Colonic mucosa (tissue), 4 donors: Measurements from ENCODE around the gene ADAMTS16. TPM values are rescaled to one million over a fixed set of nuclear protein-coding genes. Genes with fewer than 3 reads are reported as not detected.

Experiments used
- DNase-seq: peaks from one replicate; pipeline ENCODE4 v3.0.0-alpha.2; 2020
- H3K27ac ChIP-seq: fragments of 200-600 bp; one replicate; pipeline ENCODE4 v1.8.0; 2021
- H3K27me3 ChIP-seq: fragments of 200-600 bp; one replicate; pipeline ENCODE4 v1.8.0; 2021
- H3K36me3 ChIP-seq: fragments of 200-600 bp; one replicate; pipeline ENCODE4 v1.8.0; 2021
- H3K4me1 ChIP-seq: fragments of 200-600 bp; one replicate; pipeline ENCODE4 v1.8.0; 2021; ENCODE audit warnings: mild to moderate bottlenecking
- H3K4me3 ChIP-seq: fragments of 200-600 bp; one replicate; pipeline ENCODE4 v1.8.0; 2021
- H3K9ac ChIP-seq, 2 donors: one replicate each; pipeline ENCODE4 v1.7.0; 2013; ENCODE audit warnings: control low read depth in 2 of 2, low read depth in 2 of 2, low read length in 2 of 2
- H3K9me3 ChIP-seq: fragments of 200-600 bp; one replicate; pipeline ENCODE4 v1.8.0; 2021
- CTCF ChIP-seq: fragments of 200-600 bp; IDR thresholded peaks from one replicate; pipeline ENCODE4 v1.8.0; 2022; ENCODE audit warnings: antibody characterized with exemption, mild to moderate bottlenecking
- intact Hi-C: fragments of 100-400 bp; cut with DNase I; formaldehyde crosslinking; loops from one replicate; pipeline ENCODE4 v1.14.1; 2022
- total RNA-seq, 2 donors: library from RNA; stranded (reverse); fragmentation: NEBNext Ultra II Directional in 1 of 2; extraction: Animal tissue kit (Norgen Biotek cat#: 25700) in 1 of 2; gene quantifications; one replicate each; pipeline ENCODE4 v1.2.1, GENCODE V29; 2021
- donor health status: healthy.
- donor health status: DM: no; HTN: no; CAD: no.
- donor health status: DM: no; HTN: no; CAD: no.

ADAMTS16 gene
- total RNA-seq, 2 donors from 2014 or later = 0.16 TPM; not detected in 1

- Histone ChIP-seq H3K4me3 (no peak overlapping the region), H3K27me3 (no peaks in the 10 kb centered on the region), H3K9me3 (no peaks in the 10 kb centered on the region), H3K9ac (no peak overlapping the region), H3K4me1 (no peaks in the 10 kb centered on the region), H3K27ac (no peak overlapping the region), H3K36me3 (no peaks in the 10 kb centered on the region)
- no peak for TF ChIP-seq CTCF
- intact Hi-C loops = no loop called here
- DNase-seq = no peak
Observed at GRCh38 chr5:5200133-5200532, 60.0 kb downstream of the ADAMTS16 start.

DNA sequence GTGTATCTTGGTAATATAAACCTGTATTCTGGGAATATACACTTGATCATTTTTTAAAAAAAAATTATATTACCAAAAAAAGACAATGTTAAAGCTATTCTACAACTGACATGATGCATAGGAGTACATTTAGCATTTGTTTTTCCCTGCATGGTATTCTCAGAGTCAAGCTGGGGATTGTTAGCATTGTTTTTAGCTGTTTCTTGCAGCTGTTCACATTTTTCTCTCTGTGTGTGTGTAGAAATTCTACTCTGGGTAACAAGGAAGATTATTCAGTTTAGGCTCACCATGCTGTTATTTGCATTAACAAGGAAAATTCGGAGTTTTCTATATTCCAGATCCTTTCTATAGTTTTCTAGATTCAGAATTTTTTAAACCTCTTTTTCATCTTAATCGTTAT is 62.2 kb downstream of the ADAMTS16 start:
- no peaks in the 10 kb centered on the region for H3K4me1 ChIP-seq
- intact Hi-C loops = no loop called here
- no peak for TF ChIP-seq CTCF
- DNase-seq = no peak
- H3K9ac ChIP-seq = no peak overlapping the region
- H3K4me3 ChIP-seq = no peak overlapping the region
- no peaks in the 10 kb centered on the region for H3K9me3 ChIP-seq
- no peak overlapping the region for H3K27ac ChIP-seq
- no peaks in the 10 kb centered on the region for H3K27me3 ChIP-seq
- H3K36me3 ChIP-seq = no peaks in the 10 kb centered on the region

GRCh38 chr5:5203451-5203850 is 63.3 kb downstream of the ADAMTS16 start:
- no peaks in the 10 kb centered on the region for H3K36me3 ChIP-seq
- intact Hi-C loops = no loop called here

DNA sequence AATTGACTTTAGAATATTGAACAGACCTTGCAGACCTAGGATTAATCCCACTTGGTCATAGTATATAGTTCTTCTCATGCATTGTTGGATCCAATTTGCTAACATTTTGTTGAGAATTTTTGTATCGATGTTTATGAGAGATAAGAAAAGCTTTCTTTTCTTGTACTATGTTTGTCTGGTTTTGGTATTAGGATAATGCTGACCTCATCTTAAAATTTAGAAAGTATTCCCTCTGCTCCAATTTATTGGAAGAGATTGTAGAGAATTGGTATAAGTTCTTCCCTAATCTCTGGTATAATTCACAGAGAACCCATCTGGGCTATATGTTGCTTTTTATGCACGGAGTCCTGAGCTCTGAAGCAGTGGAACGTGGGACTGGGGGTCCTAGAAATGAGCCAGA is 67.7 kb downstream of the ADAMTS16 start:
- Histone ChIP-seq H3K9ac (no peak overlapping the region), H3K4me1 (no peaks in the 10 kb centered on the region), H3K27ac (no peak overlapping the region), H3K4me3 (no peak overlapping the region), H3K9me3 (no peaks in the 10 kb centered on the region), H3K36me3 (no peaks in the 10 kb centered on the region), H3K27me3 (no peaks in the 10 kb centered on the region)
- TF ChIP-seq CTCF = no peak
- DNase-seq = no peak
- intact Hi-C loops = no loop called here

More at GRCh38 chr5:5203451-5203850, 63.3 kb downstream of the ADAMTS16 start:
- no peak overlapping the region for H3K4me3 ChIP-seq
- H3K27ac ChIP-seq = no peak overlapping the region
- no peak overlapping the region for H3K9ac ChIP-seq
- H3K4me1 ChIP-seq = no peaks in the 10 kb centered on the region
- H3K27me3 ChIP-seq = no peaks in the 10 kb centered on the region
- no peak for TF ChIP-seq CTCF
- DNase-seq = no peak
- H3K9me3 ChIP-seq = no peaks in the 10 kb centered on the region

DNA sequence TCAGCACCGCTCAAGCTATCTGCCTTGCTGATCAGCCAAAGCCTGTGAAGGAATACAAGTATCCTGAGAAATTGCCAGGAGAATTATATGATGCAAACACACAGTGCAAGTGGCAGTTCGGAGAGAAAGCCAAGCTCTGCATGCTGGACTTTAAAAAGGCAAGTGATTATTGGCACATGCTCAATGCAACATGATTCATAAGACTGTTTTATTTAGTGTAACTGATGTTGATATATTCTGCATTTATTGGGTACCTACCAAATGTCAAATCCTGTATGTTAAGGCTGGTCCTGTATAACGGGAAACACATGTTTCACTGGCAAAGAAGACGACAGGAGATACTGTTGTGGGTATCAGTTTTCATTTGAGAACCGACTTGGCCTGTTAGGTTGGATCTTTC is 69.0 kb downstream of the ADAMTS16 start:
- Histone ChIP-seq H3K4me1 (no peaks in the 10 kb centered on the region), H3K9ac (no peak overlapping the region), H3K36me3 (no peaks in the 10 kb centered on the region), H3K4me3 (no peak overlapping the region), H3K27ac (no peak overlapping the region), H3K9me3 (no peaks in the 10 kb centered on the region), H3K27me3 (no peaks in the 10 kb centered on the region)
- no peak for DNase-seq
- intact Hi-C loops = no loop called here
- TF ChIP-seq CTCF = no peak
